Skin of body (tissue), 2 donors: ENCODE measurements around the gene ADAM19. TPM values are rescaled to one million over a fixed set of nuclear protein-coding genes. Genes with fewer than 3 reads are reported as not detected.

ENCODE experiments used
- DNase-seq: peaks from one replicate; lab custom pipeline; 2025; lab: John Stamatoyannopoulos, UW
- total RNA-seq: library from RNA; depleted of rRNA; stranded (reverse); fragments of >200 nt; gene quantifications from one replicate; pipeline ENCODE4 v1.2.3, GENCODE V29; 2014

ADAM19 gene
- total RNA-seq: 5.9 TPM

- no peak for DNase-seq
Observed at GRCh38 chr5:157575381-157576020, at the start of gene ADAM19. ADAM19 (minus strand) TSS chr5:157575775; CDS start chr5:157575696, 79 bp downstream.

- no peak for DNase-seq
Observed at GRCh38 chr5:157624144-157624543, 48.6 kb upstream of the ADAM19 start.

GRCh38 chr5:157620776-157621175 is 45.2 kb upstream of the ADAM19 start:
- DNase-seq: no peak

GRCh38 chr5:157618191-157618765 is 42.7 kb upstream of the ADAM19 start:
- DNase-seq: no peak

- DNase-seq: no peak
Observed at GRCh38 chr5:157616785-157617184, 41.2 kb upstream of the ADAM19 start.

- DNase-seq: no peak
Observed at GRCh38 chr5:157613385-157614245, 38.0 kb upstream of the ADAM19 start.

GRCh38 chr5:157612581-157612980 is 37.0 kb upstream of the ADAM19 start:
- DNase-seq: no peak

- DNase-seq: peak; percentile 9
Observed at GRCh38 chr5:157611571-157612476, 36.2 kb upstream of the ADAM19 start.

- DNase-seq: no peak
Observed at GRCh38 chr5:157610990-157611389, 35.4 kb upstream of the ADAM19 start.

- DNase-seq: no peak
Observed at GRCh38 chr5:157608972-157609565, 33.5 kb upstream of the ADAM19 start.

GRCh38 chr5:157607371-157608161 is 32.0 kb upstream of the ADAM19 start:
- DNase-seq: no peak

GRCh38 chr5:157606046-157606445 is 30.5 kb upstream of the ADAM19 start:
- no peak for DNase-seq

- no peak for DNase-seq
Observed at GRCh38 chr5:157603333-157604190, 28.0 kb upstream of the ADAM19 start.

- DNase-seq: no peak
Observed at GRCh38 chr5:157602505-157602904, 26.9 kb upstream of the ADAM19 start.

GRCh38 chr5:157600252-157600651 is 24.7 kb upstream of the ADAM19 start:
- DNase-seq: no peak

GRCh38 chr5:157599565-157599964 is 24.0 kb upstream of the ADAM19 start:
- no peak for DNase-seq

- DNase-seq: no peak
Observed at GRCh38 chr5:157598350-157598936, 22.9 kb upstream of the ADAM19 start.

GRCh38 chr5:157597277-157597676 is 21.7 kb upstream of the ADAM19 start:
- no peak for DNase-seq

GRCh38 chr5:157596487-157596886 is 20.9 kb upstream of the ADAM19 start:
- DNase-seq: no peak
